D721Med (cell line): Measurements from ENCODE around the gene PRODH2.
"Not testable (repeated sequence)": the region's sequence is repeated elsewhere in the genome, so short reads cannot be mapped to it uniquely, and the experiment has no call there.

Experiments used
- DNase-seq: peaks from one replicate; pipeline ENCODE4 v3.0.0; 2011; ENCODE audit warnings: low spot score; ENCODE audit not compliant: insufficient read length
- FAIRE-seq: peaks from 2 replicates; lab custom pipeline; 2011; peaks lifted over from hg19 to GRCh38; lab: Jason Lieb, UNC
- CTCF ChIP-seq: IDR thresholded peaks from 2 replicates; pipeline ENCODE4 v1.5.1; 2012; ENCODE audit warnings: mild to moderate bottlenecking, control low read depth; ENCODE audit not compliant: insufficient read depth; ENCODE audit errors: missing control alignments

Gene PRODH2

GRCh38 chr19:35773020-35773806, 39.4 kb downstream of the PRODH2 start:
- TF ChIP-seq CTCF = no peak
- FAIRE-seq (no peak), DNase-seq (no peak)

- not testable (repeated sequence) for FAIRE-seq, DNase-seq
Observed at GRCh38 chr19:35772362-35772761, 40.3 kb downstream of the PRODH2 start.

- DNase-seq (no peak), FAIRE-seq (no peak)
- TF ChIP-seq CTCF = no peak
Observed at GRCh38 chr19:35768082-35768421, 44.6 kb downstream of the PRODH2 start.

- FAIRE-seq (no peak), DNase-seq (no peak)
- TF ChIP-seq CTCF = no peak
Observed at GRCh38 chr19:35767288-35768081, 45.2 kb downstream of the PRODH2 start.

- FAIRE-seq = no peak
- TF ChIP-seq CTCF = no peak
- DNase-seq = no peak
Observed at GRCh38 chr19:35766571-35767104, 46.0 kb downstream of the PRODH2 start.

- FAIRE-seq (no peak), DNase-seq (no peak)
- TF ChIP-seq CTCF = no peak
Observed at GRCh38 chr19:35764432-35765315, 48.0 kb downstream of the PRODH2 start.

- FAIRE-seq (no peak), DNase-seq (no peak)
- no peak for TF ChIP-seq CTCF
Observed at GRCh38 chr19:35760711-35761349, 51.8 kb downstream of the PRODH2 start.
